Activated T-cell treated with anti-CD3 and anti-CD28 coated beads, Interleukin-2, amount 50 U/mL, for 4 hours (primary cell): ENCODE measurements around the gene CST2. TPM values are rescaled to one million over a fixed set of nuclear protein-coding genes. Genes with fewer than 3 reads are reported as not detected.
"Not testable (repeated sequence)": the region's sequence is repeated elsewhere in the genome, so short reads cannot be mapped to it uniquely, and the experiment has no call there.

ENCODE experiments used
- ATAC-seq, 2 donors: fragments of 200-7000 bp; cut with Tn5 transposase; one replicate each; pipeline ENCODE4 v1.10.0; 2021
- DNase-seq: peaks from one replicate; pipeline ENCODE4 v3.0.0-alpha.2; 2020
- H3K27me3 Mint-ChIP-seq: one replicate; pipeline ENCODE4 v1.8.0; 2021; ENCODE audit warnings: low read depth, mixed read lengths
- H3K36me3 Mint-ChIP-seq: one replicate; pipeline ENCODE4 v1.8.0; 2022; ENCODE audit warnings: mixed read lengths; ENCODE audit not compliant: insufficient read depth
- H3K4me1 Mint-ChIP-seq: one replicate; pipeline ENCODE4 v1.8.0; 2021; ENCODE audit warnings: low read depth, mixed read lengths
- H3K4me3 Mint-ChIP-seq: one replicate; pipeline ENCODE4 v1.8.0; 2021; ENCODE audit warnings: mild to moderate bottlenecking, moderate library complexity, mixed read lengths
- H3K9me3 Mint-ChIP-seq: one replicate; pipeline ENCODE4 v1.8.0; 2021; ENCODE audit warnings: mixed read lengths
- total RNA-seq, 3 donors: library from RNA; stranded (reverse); gene quantifications; one replicate each; pipeline ENCODE4 v1.2.1, GENCODE V29; 2021

The CST2 gene
- total RNA-seq, 3 donors from 2014 or later: not detected

- Mint-ChIP-seq H3K4me3 (no peak overlapping the region), H3K27me3 (peaks cover 20% of the 10 kb centered on the region), H3K9me3 (no peaks in the 10 kb centered on the region), H3K4me1 (no peaks in the 10 kb centered on the region), H3K36me3 (no peaks in the 10 kb centered on the region)
- no peak for DNase-seq
- ATAC-seq: no peak
Observed at GRCh38 chr20:23835716-23836115, 9.2 kb upstream of the CST2 start.

GRCh38 chr20:23832775-23833513 lies 6.4 kb upstream of the CST2 start:
- peaks cover 21% of the 10 kb centered on the region for H3K27me3 Mint-ChIP-seq
- H3K4me3 Mint-ChIP-seq: no peak overlapping the region
- no peaks in the 10 kb centered on the region for H3K4me1 Mint-ChIP-seq
- DNase-seq (no peak), ATAC-seq (no peak)
- H3K9me3 Mint-ChIP-seq: no peaks in the 10 kb centered on the region
- H3K36me3 Mint-ChIP-seq: no peaks in the 10 kb centered on the region

- peaks cover 24% of the 10 kb centered on the region for H3K27me3 Mint-ChIP-seq
- H3K9me3 Mint-ChIP-seq, ATAC-seq, DNase-seq, H3K4me3 Mint-ChIP-seq, H3K4me1 Mint-ChIP-seq, H3K36me3 Mint-ChIP-seq: not testable (repeated sequence)
Observed at GRCh38 chr20:23831961-23832360, 5.4 kb upstream of the CST2 start.

GRCh38 chr20:23823621-23824324 lies 2.8 kb downstream of the CST2 start:
- no peak overlapping the region for H3K4me3 Mint-ChIP-seq
- H3K27me3 Mint-ChIP-seq: peaks cover 6% of the 10 kb centered on the region
- no peaks in the 10 kb centered on the region for H3K4me1 Mint-ChIP-seq
- ATAC-seq (no peak), DNase-seq (no peak)
- H3K36me3 Mint-ChIP-seq: no peaks in the 10 kb centered on the region
- no peaks in the 10 kb centered on the region for H3K9me3 Mint-ChIP-seq

GRCh38 chr20:23823111-23823510 lies 3.4 kb downstream of the CST2 start:
- Mint-ChIP-seq H3K4me3 (no peak overlapping the region), H3K4me1 (no peaks in the 10 kb centered on the region), H3K36me3 (no peaks in the 10 kb centered on the region), H3K9me3 (no peaks in the 10 kb centered on the region), H3K27me3 (peaks cover 6% of the 10 kb centered on the region)
- DNase-seq: no peak
- ATAC-seq: no peak

- no peaks in the 10 kb centered on the region for H3K4me1 Mint-ChIP-seq
- peaks cover 2% of the 10 kb centered on the region for H3K27me3 Mint-ChIP-seq
- no peaks in the 10 kb centered on the region for H3K9me3 Mint-ChIP-seq
- no peak for ATAC-seq
- no peak for DNase-seq
- H3K4me3 Mint-ChIP-seq: no peak overlapping the region
- no peaks in the 10 kb centered on the region for H3K36me3 Mint-ChIP-seq
Observed at GRCh38 chr20:23820493-23820892, 6.0 kb downstream of the CST2 start.

- not testable (repeated sequence) for H3K4me3 Mint-ChIP-seq, H3K36me3 Mint-ChIP-seq, ATAC-seq, DNase-seq, H3K9me3 Mint-ChIP-seq, H3K27me3 Mint-ChIP-seq, H3K4me1 Mint-ChIP-seq
Observed at GRCh38 chr20:23811559-23811958, 15.0 kb downstream of the CST2 start.

GRCh38 chr20:23810349-23810748 lies 16.2 kb downstream of the CST2 start:
- H3K36me3 Mint-ChIP-seq, H3K27me3 Mint-ChIP-seq, ATAC-seq, H3K4me3 Mint-ChIP-seq, DNase-seq, H3K9me3 Mint-ChIP-seq, H3K4me1 Mint-ChIP-seq: not testable (repeated sequence)

GRCh38 chr20:23800865-23801264 lies 25.7 kb downstream of the CST2 start:
- DNase-seq (no peak), ATAC-seq (no peak)
- H3K4me1 Mint-ChIP-seq: no peaks in the 10 kb centered on the region
- peaks cover 5% of the 10 kb centered on the region for H3K27me3 Mint-ChIP-seq
- no peak overlapping the region for H3K4me3 Mint-ChIP-seq
- H3K36me3 Mint-ChIP-seq: no peaks in the 10 kb centered on the region
- peaks cover 3% of the 10 kb centered on the region for H3K9me3 Mint-ChIP-seq

- not testable (repeated sequence) for H3K9me3 Mint-ChIP-seq, H3K36me3 Mint-ChIP-seq, H3K4me1 Mint-ChIP-seq, H3K27me3 Mint-ChIP-seq, DNase-seq, H3K4me3 Mint-ChIP-seq
- peak in 1 of 2 donors; percentile 46 for ATAC-seq
Observed at GRCh38 chr20:23799216-23799847, 27.2 kb downstream of the CST2 start.

- H3K27me3 Mint-ChIP-seq: peaks cover 5% of the 10 kb centered on the region
- ATAC-seq (no peak), DNase-seq (no peak)
- no peaks in the 10 kb centered on the region for H3K36me3 Mint-ChIP-seq
- no peak overlapping the region for H3K4me3 Mint-ChIP-seq
- no peaks in the 10 kb centered on the region for H3K4me1 Mint-ChIP-seq
- no peaks in the 10 kb centered on the region for H3K9me3 Mint-ChIP-seq
Observed at GRCh38 chr20:23795526-23795925, 31.0 kb downstream of the CST2 start.

GRCh38 chr20:23794841-23795240 lies 31.7 kb downstream of the CST2 start:
- no peaks in the 10 kb centered on the region for H3K4me1 Mint-ChIP-seq
- no peak for DNase-seq
- H3K36me3 Mint-ChIP-seq: no peaks in the 10 kb centered on the region
- ATAC-seq: no peak
- H3K27me3 Mint-ChIP-seq: peaks cover 5% of the 10 kb centered on the region
- no peak overlapping the region for H3K4me3 Mint-ChIP-seq
- H3K9me3 Mint-ChIP-seq: no peaks in the 10 kb centered on the region

- no peak overlapping the region for H3K4me3 Mint-ChIP-seq
- H3K9me3 Mint-ChIP-seq: no peaks in the 10 kb centered on the region
- no peaks in the 10 kb centered on the region for H3K36me3 Mint-ChIP-seq
- no peaks in the 10 kb centered on the region for H3K4me1 Mint-ChIP-seq
- H3K27me3 Mint-ChIP-seq: peaks cover 6% of the 10 kb centered on the region
- DNase-seq (no peak), ATAC-seq (no peak)
Observed at GRCh38 chr20:23794065-23794464, 32.5 kb downstream of the CST2 start.

- DNase-seq (no peak), ATAC-seq (no peak)
- Mint-ChIP-seq H3K4me3 (no peak overlapping the region), H3K9me3 (no peaks in the 10 kb centered on the region), H3K36me3 (no peaks in the 10 kb centered on the region), H3K4me1 (no peaks in the 10 kb centered on the region), H3K27me3 (peaks cover 18% of the 10 kb centered on the region)
Observed at GRCh38 chr20:23783447-23783846, 43.1 kb downstream of the CST2 start.
